Astrocyte of the spinal cord (primary cell): ENCODE data around the gene ETV5.

ENCODE experiments used
- DNase-seq: peaks from one replicate; pipeline ENCODE4 v3.0.0; 2011; ENCODE audit warnings: low read depth, low spot score
- H3K4me3 ChIP-seq: 2 replicates; pipeline ENCODE4 v1.5.1; 2011; ENCODE audit warnings: low read depth, mild to moderate bottlenecking, low read length, moderate library complexity
- CTCF ChIP-seq: IDR thresholded peaks from 2 replicates; pipeline ENCODE4 v1.5.1; 2012; ENCODE audit warnings: low read depth, mild to moderate bottlenecking, low read length, inconsistent platforms
- in situ Hi-C: cut with HindIII; loops from 2 replicates; pipeline ENCODE4 v1.10.0; 2017; ENCODE audit warnings: low sequenced_read_pairs

ETV5 gene

GRCh38 chr3:186137051-186137685, 28.3 kb upstream of the ETV5 start:
- no peak overlapping the region for H3K4me3 ChIP-seq
- in situ Hi-C loops, result no loop called here
- TF ChIP-seq CTCF, result no peak
- DNase-seq, result no peak

DNA sequence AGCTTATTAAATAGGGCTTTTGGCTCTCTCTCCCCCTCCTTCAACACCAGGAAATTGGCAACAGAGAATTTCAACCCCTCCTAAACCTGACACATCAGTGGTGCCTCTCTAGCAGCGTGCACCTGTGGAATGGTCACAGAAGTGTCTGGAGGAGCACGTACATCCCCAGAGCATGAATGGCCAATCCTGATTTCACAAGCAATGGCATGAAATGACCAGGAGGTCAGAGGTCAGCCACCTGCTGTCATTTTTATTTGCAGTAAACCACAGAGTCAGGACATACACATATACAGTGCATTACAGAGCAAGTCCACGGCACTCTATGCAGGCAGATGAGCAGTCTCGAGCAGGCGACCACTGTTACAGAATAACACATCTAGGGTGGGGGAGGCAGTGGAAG, 25.1 kb upstream of the ETV5 start:
- no peak overlapping the region for H3K4me3 ChIP-seq
- in situ Hi-C loops, result no loop called here
- DNase-seq, result no peak
- no peak for TF ChIP-seq CTCF

- DNase-seq, result no peak
- in situ Hi-C loops, result no loop called here
- TF ChIP-seq CTCF, result no peak
- H3K4me3 ChIP-seq, result no peak overlapping the region
Observed at GRCh38 chr3:186132487-186132886, 23.6 kb upstream of the ETV5 start.

- no peak for TF ChIP-seq CTCF
- in situ Hi-C loops, result no loop called here
- DNase-seq, result no peak
- H3K4me3 ChIP-seq, result no peak overlapping the region
Observed at GRCh38 chr3:186129206-186129605, 20.3 kb upstream of the ETV5 start.

DNA sequence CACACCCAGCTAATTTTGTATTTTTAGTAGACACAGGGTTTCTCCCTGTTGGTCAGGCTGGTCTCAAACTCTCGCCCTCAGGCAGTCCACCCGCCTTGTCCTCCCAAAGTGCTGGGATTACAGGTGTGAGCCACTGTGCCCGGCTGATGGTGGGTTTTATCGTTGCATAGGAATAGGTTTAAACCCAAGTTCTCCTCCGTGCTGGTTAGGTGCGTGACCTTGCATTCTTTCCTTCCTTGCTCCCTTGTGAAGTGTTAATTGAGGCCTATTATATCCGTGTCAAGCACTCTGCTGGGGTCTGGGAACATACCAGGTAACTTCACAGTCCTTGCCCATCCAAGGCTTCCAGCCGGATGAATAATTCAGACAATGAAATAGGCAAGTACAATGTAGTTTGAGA, 19.3 kb upstream of the ETV5 start:
- no peak for TF ChIP-seq CTCF
- no peak for DNase-seq
- no peak overlapping the region for H3K4me3 ChIP-seq
- in situ Hi-C loops, result no loop called here

DNA sequence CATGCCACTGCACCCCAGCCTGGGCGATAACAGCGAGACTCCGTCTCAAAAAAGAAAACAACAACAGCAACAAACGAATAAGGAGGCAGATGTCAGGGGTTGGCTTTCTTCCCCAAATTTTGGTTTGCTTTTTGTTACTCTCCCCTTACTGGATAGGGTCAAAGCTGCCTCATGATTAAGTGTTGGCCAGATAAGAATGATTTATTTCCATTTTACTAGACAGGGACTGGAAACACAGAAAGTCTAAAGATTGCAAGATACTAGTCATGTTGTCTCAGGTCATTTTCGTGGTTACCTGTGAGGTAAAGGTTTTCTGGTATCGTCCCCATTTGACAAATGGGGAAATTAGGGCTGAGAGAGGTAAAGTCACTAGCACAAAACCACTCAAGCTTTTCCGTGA, 18.6 kb upstream of the ETV5 start:
- no peak for TF ChIP-seq CTCF
- in situ Hi-C loops, result no loop called here

DNA sequence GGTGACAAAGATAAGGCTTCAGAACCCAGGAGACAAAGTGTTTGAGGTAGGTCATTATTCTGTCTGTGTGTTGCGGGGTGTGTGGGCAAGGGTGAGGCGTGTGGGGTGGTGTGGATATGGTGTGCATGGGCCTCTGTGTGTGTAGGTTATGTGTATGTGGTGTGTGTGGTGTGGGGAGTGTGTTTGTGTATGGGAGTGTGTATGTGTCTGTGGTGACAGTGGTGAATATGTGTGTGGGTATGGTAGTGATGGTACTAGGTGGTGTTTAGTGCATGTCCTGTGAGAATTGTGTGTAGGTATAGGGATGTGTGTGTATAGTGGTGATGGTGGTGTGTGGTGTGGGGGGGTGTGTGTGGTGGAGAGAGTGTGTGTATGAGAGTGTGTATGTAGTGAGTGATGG, 16.2 kb upstream of the ETV5 start:
- in situ Hi-C loops, result no loop called here
- TF ChIP-seq CTCF, result no peak
- no peak for DNase-seq
- H3K4me3 ChIP-seq, result no peak overlapping the region

More for the DNA sequence above, 18.6 kb upstream of the ETV5 start:
- H3K4me3 ChIP-seq, result no peak overlapping the region
- DNase-seq, result no peak
